ENCODE data around the gene PXN. TPM values are rescaled to one million over a fixed set of nuclear protein-coding genes. Genes with fewer than 3 reads are reported as not detected.

PXN gene
- total and polyA plus RNA-seq, 11 donors = 34.3 to 103 (median 69.9) TPM

GRCh38 chr12:120190985-120191480 lies 74.5 kb downstream of the PXN start:
- Histone ChIP-seq H3K4me3 (no peak overlapping the region), H3K27ac (no peak overlapping the region), H3K9me3 (no peaks in the 10 kb centered on the region), H3K27me3 (no peaks in the 10 kb centered on the region), H3K4me1 (peaks cover 7 to 37% (median 20%) of the 10 kb centered on the region in 12 donors), H3K36me3 (peaks cover 0 to 67% (median 48%) of the 10 kb centered on the region in 9 donors)
- 79 to 85% (median 82%) methylated on average over 7 of the region's 7 CpGs for WGBS, 4 donors
- intact Hi-C loops (cut with DNase I) = no loop called here
- TF ChIP-seq CTCF (IDR thresholded peaks at IDR 0.05) (no peak), POLR2A (IDR thresholded peaks at IDR 0.05) (no peak)
- ATAC-seq (no peak), DNase-seq (no peak)

- ATAC-seq = no peak
- 86 to 91% (median 87%) methylated on average over 5 of the region's 5 CpGs for WGBS, 4 donors
- intact Hi-C loops (cut with DNase I) = no loop called here
Observed at GRCh38 chr12:120190386-120190785, 75.1 kb downstream of the PXN start.

GRCh38 chr12:120186654-120187053 lies 78.9 kb downstream of the PXN start:
- 89 to 98% (median 94%) methylated on average over 4 of the region's 4 CpGs for WGBS, 4 donors
- no peak overlapping the region for H3K4me3 ChIP-seq
- intact Hi-C loops (cut with DNase I) = no loop called here
- ATAC-seq (no peak), DNase-seq (no peak)
- H3K36me3 ChIP-seq = peaks cover 0 to 100% (median 86%) of the 10 kb centered on the region in 9 donors
- no peaks in the 10 kb centered on the region for H3K27me3 ChIP-seq
- H3K9me3 ChIP-seq = no peaks in the 10 kb centered on the region
- no peak overlapping the region for H3K27ac ChIP-seq
- H3K4me1 ChIP-seq = peaks cover 0 to 8% (median 1%) of the 10 kb centered on the region in 12 donors
- no peak for TF ChIP-seq POLR2A (IDR thresholded peaks at IDR 0.05)
- no peak for TF ChIP-seq CTCF (IDR thresholded peaks at IDR 0.05)

More at GRCh38 chr12:120190386-120190785, 75.1 kb downstream of the PXN start:
- no peak for DNase-seq
- peaks cover 7 to 32% (median 18%) of the 10 kb centered on the region in 12 donors for H3K4me1 ChIP-seq
- no peak overlapping the region for H3K4me3 ChIP-seq
- H3K9me3 ChIP-seq = no peaks in the 10 kb centered on the region
- no peak overlapping the region for H3K27ac ChIP-seq
- H3K36me3 ChIP-seq = peaks cover 0 to 69% (median 50%) of the 10 kb centered on the region in 9 donors
- H3K27me3 ChIP-seq = no peaks in the 10 kb centered on the region
- TF ChIP-seq POLR2A (IDR thresholded peaks at IDR 0.05) = no peak
- TF ChIP-seq CTCF (IDR thresholded peaks at IDR 0.05) = no peak

DNA sequence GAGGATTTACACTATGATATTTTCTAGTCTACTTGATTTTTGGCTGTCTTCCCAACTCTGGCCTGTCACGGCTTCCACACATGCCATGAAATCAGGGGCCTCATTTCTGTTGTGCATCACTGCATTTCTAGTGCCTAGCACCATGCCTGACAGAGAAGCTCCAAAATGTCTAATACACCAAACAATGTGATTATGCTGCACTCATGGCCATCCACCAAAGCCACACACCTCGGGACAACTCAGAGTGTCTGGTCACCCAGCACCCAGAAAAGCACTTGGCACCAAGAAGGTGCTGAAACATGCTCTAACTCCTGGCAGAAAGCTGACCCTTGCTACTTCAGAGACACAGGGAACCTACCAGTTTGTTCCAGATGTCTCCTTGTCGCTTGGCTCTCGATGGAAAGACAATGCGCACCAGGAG lies 82.3 kb downstream of the PXN start:
- no peaks in the 10 kb centered on the region for H3K9me3 ChIP-seq
- no peaks in the 10 kb centered on the region for H3K27me3 ChIP-seq
- TF ChIP-seq CTCF (IDR thresholded peaks at IDR 0.05) (no peak), POLR2A (IDR thresholded peaks at IDR 0.05) (no peak)
- intact Hi-C loops (cut with DNase I) = no loop called here
- H3K4me1 ChIP-seq = peaks cover 0 to 8% (median 1%) of the 10 kb centered on the region in 12 donors
- DNase-seq (no peak), ATAC-seq (peak in 3 of 4 donors; percentile 15 to 59 (median 42))
- H3K4me3 ChIP-seq = no peak overlapping the region
- peaks cover 0 to 99% (median 92%) of the 10 kb centered on the region in 9 donors for H3K36me3 ChIP-seq
- H3K27ac ChIP-seq = no peak overlapping the region
- WGBS, 4 donors = 58 to 88% (median 65%) methylated on average over 5 of the region's 5 CpGs
